Pancreas (tissue), 10 donors: ENCODE measurements around the gene PNPLA1. TPM values are rescaled to one million over a fixed set of nuclear protein-coding genes. Genes with fewer than 3 reads are reported as not detected.

Experiments used
- ATAC-seq, 4 donors: fragments of 200-7000 bp; cut with Tn5 transposase; one replicate each; pipeline versions ENCODE4 v1.8.0 to v1.9.1; 2020; ENCODE audit warnings: mild to moderate bottlenecking in 4 of 4, moderate library complexity in 4 of 4
- DNase-seq, 6 donors: peaks; one replicate each; pipeline ENCODE4 v3.0.0-alpha.2; 2020
- FAIRE-seq: peaks from 2 replicates; lab custom pipeline; 2012; peaks lifted over from hg19 to GRCh38; lab: Jason Lieb, UNC
- H3K27ac ChIP-seq, 4 donors: fragments of 200-600 bp; sonication (generic); 1 replicate in 3 of 4; 2 replicates in 1 of 4; pipeline versions ENCODE4 v1.5.0 to v1.8.0; 2020
- H3K27me3 ChIP-seq, 4 donors: fragments of 200-600 bp; one replicate each; pipeline ENCODE4 v1.8.0; 2021
- H3K36me3 ChIP-seq, 3 donors: fragments of 200-600 bp; sonication (generic) in 1 of 3; one replicate each; pipeline versions ENCODE4 v1.5.0 to v1.8.0; 2020 to 2021
- H3K4me1 ChIP-seq, 3 donors: fragments of 200-600 bp; one replicate each; pipeline ENCODE4 v1.8.0; 2021
- H3K4me3 ChIP-seq, 4 donors: fragments of 200-600 bp; sonication (generic) in 2 of 4; one replicate each; pipeline versions ENCODE4 v1.5.0 to v1.8.0; 2020 to 2021
- H3K9me3 ChIP-seq, 4 donors: fragments of 200-600 bp; one replicate each; pipeline ENCODE4 v1.8.0; 2021
- WGBS, 2 donors: extraction: QIAGEN DNeasy Blood & Tissue Kit; methylation state at CpG; one replicate each; pipeline ENCODE4 v1.1.7; 2013; 5-methylcytosine and 5-hydroxymethylcytosine counted together
- intact Hi-C, 3 donors: fragments of 100-400 bp; cut with DNase I; formaldehyde crosslinking; loops; one replicate each; pipeline versions ENCODE4 v1.11.1 to v1.14.2; 2022
- polyA plus RNA-seq, 2 donors: library from polyadenylated mRNA; stranded (reverse); fragments of 200-250 nt; gene quantifications; one replicate each; pipeline ENCODE4 v1.2.3, GENCODE V29; 2013
- total RNA-seq, 6 donors: library from RNA; stranded (reverse); fragmentation: NEBNext Ultra II Directional in 4 of 6; extraction: Animal tissue kit (Norgen Biotek cat#: 25700) in 4 of 6; gene quantifications; one replicate each; pipeline versions ENCODE4 v1.2.1 to v1.2.4, GENCODE V29; 2021 to 2023
- TF ChIP-seq, protein P1 (sequence below), 4 donors: fragments of 200-600 bp; sonication (generic) in 3 of 4; IDR thresholded peaks; one replicate each; pipeline versions ENCODE4 v1.5.0 to v1.8.0; 2021; ENCODE audit warnings: antibody characterized with exemption in 4 of 4
- donor health status: healthy with polysubstance abuse.
- donor health status: DM: no; HTN: no; CAD: no; lungs with moderate emphysema.
- donor health status: DM: no; HTN: no; CAD: no.
- donor health status: control.
- donor health status: control.
- donor health status: Bipolar disorder and iron deficiency.
- donor health status: DM: yes; HTN: yes; CAD: no.
- donor health status: DM: no; HTN: no; CAD: no.
- donor health status: DM: no; HTN: no; CAD: no.
- donor health status: DM: yes; HTN: yes; CAD: no.

The PNPLA1 gene
- total and polyA plus RNA-seq, 8 donors: 0.12 TPM; not detected in 7

DNA sequence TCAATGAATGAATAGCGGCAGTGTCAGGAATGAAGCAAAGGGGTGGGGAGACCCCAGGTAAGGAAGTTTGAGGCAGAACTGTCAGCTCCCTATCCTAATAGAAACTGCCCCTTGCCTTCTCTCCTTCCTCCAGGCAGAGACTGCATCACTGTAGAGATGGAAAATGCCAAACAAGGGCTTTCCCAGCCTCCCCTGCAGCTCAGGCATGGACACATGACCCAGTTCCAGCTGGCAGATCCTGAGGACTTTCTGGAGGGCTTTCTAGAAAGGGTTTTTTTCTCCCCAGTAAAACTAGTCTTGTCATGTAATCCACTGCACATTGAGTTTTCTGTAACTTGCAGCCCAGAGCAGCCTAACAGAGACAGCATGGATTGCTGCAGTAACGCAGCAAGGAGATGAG, 17.9 kb upstream of the PNPLA1 start:
- FAIRE-seq: no peak
- no peak for ATAC-seq
- intact Hi-C loops: no loop called here
- no peaks in the 10 kb centered on the region for H3K27me3 ChIP-seq
- WGBS, 2 donors: 94 to 95% methylated on average over 2 of the region's 2 CpGs
- no peaks in the 10 kb centered on the region for H3K9me3 ChIP-seq
- TF ChIP-seq, protein P1, sequence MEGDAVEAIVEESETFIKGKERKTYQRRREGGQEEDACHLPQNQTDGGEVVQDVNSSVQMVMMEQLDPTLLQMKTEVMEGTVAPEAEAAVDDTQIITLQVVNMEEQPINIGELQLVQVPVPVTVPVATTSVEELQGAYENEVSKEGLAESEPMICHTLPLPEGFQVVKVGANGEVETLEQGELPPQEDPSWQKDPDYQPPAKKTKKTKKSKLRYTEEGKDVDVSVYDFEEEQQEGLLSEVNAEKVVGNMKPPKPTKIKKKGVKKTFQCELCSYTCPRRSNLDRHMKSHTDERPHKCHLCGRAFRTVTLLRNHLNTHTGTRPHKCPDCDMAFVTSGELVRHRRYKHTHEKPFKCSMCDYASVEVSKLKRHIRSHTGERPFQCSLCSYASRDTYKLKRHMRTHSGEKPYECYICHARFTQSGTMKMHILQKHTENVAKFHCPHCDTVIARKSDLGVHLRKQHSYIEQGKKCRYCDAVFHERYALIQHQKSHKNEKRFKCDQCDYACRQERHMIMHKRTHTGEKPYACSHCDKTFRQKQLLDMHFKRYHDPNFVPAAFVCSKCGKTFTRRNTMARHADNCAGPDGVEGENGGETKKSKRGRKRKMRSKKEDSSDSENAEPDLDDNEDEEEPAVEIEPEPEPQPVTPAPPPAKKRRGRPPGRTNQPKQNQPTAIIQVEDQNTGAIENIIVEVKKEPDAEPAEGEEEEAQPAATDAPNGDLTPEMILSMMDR (IDR thresholded peaks at IDR 0.05): no peak
- H3K4me3 ChIP-seq: no peak overlapping the region
- H3K36me3 ChIP-seq: no peaks in the 10 kb centered on the region
- DNase-seq: no peak
- no peaks in the 10 kb centered on the region for H3K4me1 ChIP-seq
- no peak overlapping the region for H3K27ac ChIP-seq

DNA sequence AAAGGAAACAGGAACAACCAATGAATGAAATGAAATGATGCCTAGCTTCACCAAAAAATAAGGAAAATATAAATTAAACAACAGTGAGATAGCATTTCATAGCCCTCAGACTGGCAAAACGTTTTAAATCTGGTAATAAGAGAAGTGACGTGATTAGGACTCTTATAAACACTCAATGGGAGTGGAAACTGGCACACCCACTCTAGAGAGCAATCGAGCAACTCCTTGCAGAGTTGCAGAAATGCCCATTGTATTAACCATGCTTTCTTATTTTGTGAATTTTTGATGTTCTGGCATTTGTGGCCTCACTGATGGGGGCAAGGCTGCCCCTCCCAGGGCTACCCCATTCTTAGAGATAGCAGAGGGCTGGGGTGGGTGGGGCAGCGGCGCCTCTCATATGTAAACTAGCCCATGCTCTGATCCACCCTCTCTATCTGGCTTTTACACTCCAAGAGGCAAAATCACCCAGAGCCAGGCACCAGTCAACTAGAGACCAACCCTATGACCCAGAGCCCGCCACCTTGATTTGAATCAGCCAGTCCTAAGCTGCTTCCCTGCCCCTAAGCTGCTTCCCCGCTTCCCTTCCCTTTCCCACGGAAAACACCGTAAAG, 6.4 kb upstream of the PNPLA1 start:
- no peak for DNase-seq
- Histone ChIP-seq H3K4me3 (no peak overlapping the region), H3K27me3 (no peaks in the 10 kb centered on the region), H3K9me3 (no peaks in the 10 kb centered on the region), H3K36me3 (no peaks in the 10 kb centered on the region), H3K4me1 (no peaks in the 10 kb centered on the region), H3K27ac (no peak overlapping the region)
- WGBS, 2 donors: 77 to 80% methylated on average over 9 of the region's 9 CpGs
- ATAC-seq: no peak
- FAIRE-seq: no peak
- TF ChIP-seq, protein P1 (IDR thresholded peaks at IDR 0.05): no peak
- intact Hi-C loops: no loop called here

DNA sequence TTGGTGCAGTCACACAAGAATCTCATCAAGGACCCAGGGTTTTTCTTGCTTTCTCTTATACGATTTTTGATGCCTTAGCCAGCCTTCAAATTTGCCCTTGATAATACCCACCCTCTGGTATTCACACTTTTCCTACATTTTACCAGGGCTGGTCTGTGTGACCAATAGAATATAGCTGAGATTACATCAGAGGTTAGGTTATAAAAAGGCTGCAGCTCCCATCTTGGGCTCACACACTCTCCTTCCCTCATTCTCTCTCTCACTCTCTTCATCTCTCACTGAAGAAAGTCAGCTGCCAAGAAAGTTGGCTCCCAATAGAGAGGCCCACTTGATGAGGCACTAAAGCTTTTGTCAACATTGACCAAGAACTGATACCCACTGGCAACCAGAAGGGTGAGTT, 4.1 kb upstream of the PNPLA1 start:
- intact Hi-C loops: no loop called here
- Histone ChIP-seq H3K4me1 (no peaks in the 10 kb centered on the region), H3K4me3 (no peak overlapping the region), H3K27me3 (no peaks in the 10 kb centered on the region), H3K9me3 (no peaks in the 10 kb centered on the region), H3K36me3 (no peaks in the 10 kb centered on the region), H3K27ac (no peak overlapping the region)
- WGBS, 2 donors: 53 to 81% methylated on average over 1 of the region's 1 CpG
- DNase-seq: no peak
- TF ChIP-seq, protein P1 (IDR thresholded peaks at IDR 0.05): no peak
- no peak for FAIRE-seq
- no peak for ATAC-seq

DNA sequence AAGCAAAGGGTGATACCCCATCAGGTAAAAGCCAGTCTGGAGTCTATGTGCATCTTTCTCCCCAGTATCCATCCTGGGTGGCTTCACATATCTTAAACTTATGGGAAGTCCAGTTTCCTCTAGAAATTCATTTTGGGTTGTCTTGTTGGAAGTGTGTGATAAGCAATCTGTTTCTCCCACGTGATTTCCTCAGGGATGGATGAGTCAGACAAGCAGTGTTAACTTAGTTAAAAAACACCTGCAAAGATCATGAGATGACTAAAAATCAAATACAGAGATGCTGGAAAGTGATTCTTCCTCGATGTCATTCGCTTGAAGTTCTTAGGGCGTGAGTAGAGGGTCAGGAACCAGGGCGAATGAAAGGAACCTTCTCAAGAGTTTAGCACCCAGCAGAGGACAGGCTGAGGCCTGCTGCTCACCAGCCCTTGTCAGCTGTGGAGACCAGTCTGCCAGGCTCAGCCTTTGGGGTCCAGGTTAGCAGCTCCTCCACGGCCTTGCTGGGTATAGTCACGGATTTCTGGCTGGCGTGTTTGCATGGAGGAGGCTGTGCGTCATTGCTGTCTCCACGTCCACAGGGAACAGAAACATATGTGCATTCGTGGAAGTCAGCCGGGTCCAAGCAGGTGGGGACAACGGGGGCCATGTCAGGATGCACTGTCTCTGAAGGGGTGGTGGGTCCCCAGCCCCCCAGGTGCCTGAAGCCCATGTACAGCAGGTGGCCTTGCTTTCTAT, 2.8 kb upstream of the PNPLA1 start:
- Histone ChIP-seq H3K27ac (no peak overlapping the region), H3K36me3 (no peaks in the 10 kb centered on the region), H3K4me3 (no peak overlapping the region), H3K9me3 (no peaks in the 10 kb centered on the region), H3K4me1 (no peaks in the 10 kb centered on the region), H3K27me3 (no peaks in the 10 kb centered on the region)
- FAIRE-seq: no peak
- no peak for ATAC-seq
- WGBS, 2 donors: 85 to 95% methylated on average over 13 of the region's 13 CpGs
- intact Hi-C loops: no loop called here
- TF ChIP-seq, protein P1 (IDR thresholded peaks at IDR 0.05): no peak
- DNase-seq: no peak
